CD1c-positive myeloid dendritic cell (primary cell): ENCODE data around the gene ACER1.

ENCODE experiments used
- DNase-seq: peaks from one replicate; pipeline ENCODE4 v3.0.0-alpha.2; 2016; ENCODE audit errors: extremely low spot score

The ACER1 gene

GRCh38 chr19:6268382-6268771, 65.0 kb downstream of the ACER1 start:
- no peak for DNase-seq

- no peak for DNase-seq
Measured at GRCh38 chr19:6267552-6268381, 65.6 kb downstream of the ACER1 start.

- DNase-seq, result no peak
Measured at GRCh38 chr19:6264803-6265202, 68.6 kb downstream of the ACER1 start.

GRCh38 chr19:6263735-6264444, 69.5 kb downstream of the ACER1 start:
- DNase-seq, result no peak

GRCh38 chr19:6263306-6263705, 70.1 kb downstream of the ACER1 start:
- no peak for DNase-seq

GRCh38 chr19:6262519-6262918, 70.9 kb downstream of the ACER1 start:
- DNase-seq, result no peak

GRCh38 chr19:6261883-6262282, 71.5 kb downstream of the ACER1 start:
- no peak for DNase-seq

- peak; percentile 10 for DNase-seq
Measured at GRCh38 chr19:6260912-6261650, 72.3 kb downstream of the ACER1 start.

GRCh38 chr19:6260376-6260775, 73.0 kb downstream of the ACER1 start:
- no peak for DNase-seq

GRCh38 chr19:6259312-6259861, 74.0 kb downstream of the ACER1 start:
- no peak for DNase-seq

- DNase-seq, result no peak
Measured at GRCh38 chr19:6258812-6259311, 74.5 kb downstream of the ACER1 start.
